Cardiac fibroblast (primary cell): ENCODE measurements around the gene CCDC91.
A peak's percentile ranks its signal among the peaks of the same experiment; 100 is the strongest.

Experiments
- DNase-seq, 2 donors: peaks; one replicate each; pipeline versions ENCODE4 v3.0.0 to v3.0.0-alpha.2; 2010; ENCODE audit warnings: low read depth in 2 of 2
- H3K4me3 ChIP-seq, 2 donors: replicated peaks in 1 of 2; 1 replicate in 1 of 2; 2 replicates in 1 of 2; pipeline ENCODE4 v1.5.1; 2011; ENCODE audit warnings: low read depth in 2 of 2, low read length in 2 of 2, mild to moderate bottlenecking in 2 of 2, moderate library complexity in 1 of 2
- CTCF ChIP-seq: IDR thresholded peaks from one replicate; pipeline ENCODE4 v1.5.1; 2011; ENCODE audit warnings: low read depth, mild to moderate bottlenecking, low read length, inconsistent platforms

The CCDC91 gene

GRCh38 chr12:28421374-28421773 lies 231.1 kb downstream of the CCDC91 start:
- DNase-seq = no peak
- H3K4me3 ChIP-seq = no peak overlapping the region
- no peak for TF ChIP-seq CTCF

DNA sequence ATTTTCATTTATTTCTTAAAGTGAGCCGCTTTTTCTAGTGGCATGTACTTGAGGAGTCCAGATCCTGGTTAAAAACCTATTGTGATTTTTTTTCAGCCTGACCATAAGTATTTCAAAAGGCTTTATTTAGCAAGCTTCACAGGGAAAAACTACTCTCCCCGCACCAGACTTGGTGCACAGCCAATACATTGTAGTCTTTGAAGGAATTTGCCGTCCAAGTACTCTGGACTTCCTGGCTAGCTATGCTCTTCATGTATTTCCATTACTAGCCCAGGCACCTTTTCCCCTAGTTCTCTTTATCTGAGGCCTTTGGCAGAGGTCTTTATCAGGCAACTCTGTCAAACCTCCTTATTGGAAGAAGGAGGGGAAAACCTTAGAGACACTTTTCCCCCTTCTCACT lies 234.7 kb downstream of the CCDC91 start:
- H3K4me3 ChIP-seq = no peak overlapping the region
- no peak for TF ChIP-seq CTCF
- DNase-seq = peak; percentile 88 to 95

- no peak overlapping the region for H3K4me3 ChIP-seq
- TF ChIP-seq CTCF = no peak
- DNase-seq = no peak
These were observed 235.3 kb downstream of the CCDC91 start for GRCh38 chr12:28425526-28425925.

DNA sequence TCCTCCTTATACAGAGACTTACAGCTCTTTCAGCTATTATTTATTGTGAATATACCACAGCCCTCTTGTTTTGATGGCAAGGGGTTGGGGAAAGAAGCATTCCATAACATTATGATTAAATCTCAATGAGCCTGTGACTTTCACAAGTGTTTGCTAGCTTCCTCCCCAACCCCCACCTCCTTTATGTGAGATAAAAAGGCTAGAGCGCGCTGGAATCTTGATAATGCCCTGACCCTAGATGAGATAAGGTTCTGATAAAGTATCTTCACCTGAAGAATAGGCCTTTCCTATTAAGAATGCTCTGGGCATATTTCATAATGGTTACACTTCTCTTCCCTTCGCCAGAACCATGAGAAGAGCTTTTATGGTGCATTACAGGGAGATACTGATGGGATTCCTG lies 236.8 kb downstream of the CCDC91 start:
- no peak overlapping the region for H3K4me3 ChIP-seq
- no peak for TF ChIP-seq CTCF
- DNase-seq = no peak

- TF ChIP-seq CTCF = no peak
- no peak for DNase-seq
These were observed 249.9 kb downstream of the CCDC91 start for GRCh38 chr12:28440081-28440608.

GRCh38 chr12:28442101-28442500 lies 251.8 kb downstream of the CCDC91 start:
- no peak for TF ChIP-seq CTCF
- DNase-seq = no peak

More at GRCh38 chr12:28440081-28440608, 249.9 kb downstream of the CCDC91 start:
- H3K4me3 ChIP-seq = no peak overlapping the region

DNA sequence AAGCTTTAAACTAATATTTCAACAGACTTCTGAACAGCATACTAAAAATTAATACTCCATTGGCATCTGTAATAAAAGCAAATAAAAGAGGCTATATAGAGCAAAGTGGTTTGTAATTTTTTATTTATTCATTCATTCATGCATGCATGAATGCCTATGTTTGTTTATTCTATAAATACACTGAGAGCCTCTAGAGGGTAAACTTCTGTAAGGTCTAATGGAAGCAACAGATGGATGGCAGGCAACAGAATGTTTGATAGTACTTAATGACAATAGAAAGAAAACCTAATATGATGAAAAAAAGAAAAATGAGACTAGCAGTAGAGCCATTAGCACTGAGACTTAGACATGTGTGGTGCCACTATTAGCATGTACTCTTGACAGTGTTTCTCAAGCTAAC lies 253.1 kb downstream of the CCDC91 start:
- DNase-seq = no peak
- TF ChIP-seq CTCF = no peak
- H3K4me3 ChIP-seq = no peak overlapping the region

More at GRCh38 chr12:28442101-28442500, 251.8 kb downstream of the CCDC91 start:
- H3K4me3 ChIP-seq = no peak overlapping the region
